LNCAP (cell line): ENCODE data around the gene FAM240B.

ENCODE experiments used
- TF ChIP-seq, protein P1 (sequence below): fragments of 450-650 bp; IDR thresholded peaks from 2 replicates; pipeline ENCODE4 v1.5.1; 2017; ENCODE audit warnings: mild to moderate bottlenecking

Gene FAM240B

DNA sequence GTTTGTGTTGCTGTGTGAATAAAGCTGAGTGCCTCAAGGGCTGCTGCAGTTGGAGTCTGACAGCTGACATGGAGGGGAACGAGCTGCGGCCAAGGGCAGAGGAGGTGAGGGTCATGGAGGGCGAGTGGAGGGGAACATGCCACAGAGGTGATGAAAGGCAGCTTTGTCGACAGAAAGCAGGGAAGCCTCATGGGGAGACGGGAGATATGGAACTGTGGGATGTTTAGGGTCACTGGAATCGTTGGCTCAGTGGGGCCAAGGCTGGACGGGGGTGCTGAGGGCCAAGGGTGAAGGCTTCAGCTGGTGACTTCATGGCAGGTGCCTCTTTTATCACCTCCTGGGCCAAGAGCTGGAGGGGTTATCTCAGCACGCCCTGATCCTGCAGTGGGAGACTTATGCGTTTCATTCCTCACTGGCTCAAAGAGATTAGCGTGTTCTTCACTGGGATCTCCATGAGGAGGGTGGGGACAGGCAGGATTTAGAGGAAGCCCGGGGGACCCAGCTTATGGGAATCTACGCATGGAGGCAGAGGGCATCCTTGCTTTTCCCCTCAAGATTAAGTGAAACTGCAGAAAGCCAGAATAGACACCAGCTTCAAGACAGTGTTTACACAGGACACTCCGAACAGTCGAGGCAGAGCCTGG, 42.2 kb downstream of the FAM240B start:
- TF ChIP-seq, protein P1, sequence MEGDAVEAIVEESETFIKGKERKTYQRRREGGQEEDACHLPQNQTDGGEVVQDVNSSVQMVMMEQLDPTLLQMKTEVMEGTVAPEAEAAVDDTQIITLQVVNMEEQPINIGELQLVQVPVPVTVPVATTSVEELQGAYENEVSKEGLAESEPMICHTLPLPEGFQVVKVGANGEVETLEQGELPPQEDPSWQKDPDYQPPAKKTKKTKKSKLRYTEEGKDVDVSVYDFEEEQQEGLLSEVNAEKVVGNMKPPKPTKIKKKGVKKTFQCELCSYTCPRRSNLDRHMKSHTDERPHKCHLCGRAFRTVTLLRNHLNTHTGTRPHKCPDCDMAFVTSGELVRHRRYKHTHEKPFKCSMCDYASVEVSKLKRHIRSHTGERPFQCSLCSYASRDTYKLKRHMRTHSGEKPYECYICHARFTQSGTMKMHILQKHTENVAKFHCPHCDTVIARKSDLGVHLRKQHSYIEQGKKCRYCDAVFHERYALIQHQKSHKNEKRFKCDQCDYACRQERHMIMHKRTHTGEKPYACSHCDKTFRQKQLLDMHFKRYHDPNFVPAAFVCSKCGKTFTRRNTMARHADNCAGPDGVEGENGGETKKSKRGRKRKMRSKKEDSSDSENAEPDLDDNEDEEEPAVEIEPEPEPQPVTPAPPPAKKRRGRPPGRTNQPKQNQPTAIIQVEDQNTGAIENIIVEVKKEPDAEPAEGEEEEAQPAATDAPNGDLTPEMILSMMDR, result no peak

DNA sequence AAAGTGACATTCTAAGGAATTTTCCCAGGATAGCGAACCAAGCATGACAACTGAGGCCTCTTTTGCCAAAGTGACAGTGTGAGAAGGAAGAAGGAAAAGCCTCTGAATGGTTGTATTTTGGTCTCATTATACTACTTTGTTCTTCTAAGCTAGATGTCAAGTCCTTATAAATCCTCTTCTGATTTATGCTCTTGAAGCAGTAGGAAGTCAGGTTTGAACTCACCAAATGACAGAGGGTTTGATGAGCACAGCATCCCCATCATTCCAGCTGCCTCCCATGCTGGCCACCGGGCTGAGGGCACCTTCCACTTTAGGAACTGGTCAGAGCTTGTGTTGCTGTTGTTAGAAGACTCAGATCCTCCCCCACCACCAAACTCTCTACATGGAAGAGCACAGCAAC, 44.1 kb downstream of the FAM240B start:
- TF ChIP-seq, protein P1, result no peak

DNA sequence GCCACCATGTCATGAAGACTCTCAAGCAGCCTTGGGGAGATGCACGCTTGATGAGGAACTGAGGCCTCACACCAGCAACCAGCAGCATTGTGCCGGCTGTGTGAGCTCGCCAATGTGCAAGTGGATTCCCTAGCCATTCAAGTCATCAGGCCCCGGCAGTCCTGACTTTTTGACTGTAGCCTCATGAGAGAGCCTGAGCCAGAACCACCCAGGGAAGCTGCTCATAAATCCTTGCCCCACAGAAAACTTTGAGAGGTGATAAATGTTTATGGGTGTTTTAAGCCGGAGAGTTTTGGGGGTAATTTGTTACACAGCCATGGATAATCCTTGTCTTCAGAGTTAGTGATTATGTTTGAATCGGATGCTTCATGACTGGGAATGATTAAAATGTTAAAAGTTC, 44.7 kb downstream of the FAM240B start:
- TF ChIP-seq, protein P1, result no peak

DNA sequence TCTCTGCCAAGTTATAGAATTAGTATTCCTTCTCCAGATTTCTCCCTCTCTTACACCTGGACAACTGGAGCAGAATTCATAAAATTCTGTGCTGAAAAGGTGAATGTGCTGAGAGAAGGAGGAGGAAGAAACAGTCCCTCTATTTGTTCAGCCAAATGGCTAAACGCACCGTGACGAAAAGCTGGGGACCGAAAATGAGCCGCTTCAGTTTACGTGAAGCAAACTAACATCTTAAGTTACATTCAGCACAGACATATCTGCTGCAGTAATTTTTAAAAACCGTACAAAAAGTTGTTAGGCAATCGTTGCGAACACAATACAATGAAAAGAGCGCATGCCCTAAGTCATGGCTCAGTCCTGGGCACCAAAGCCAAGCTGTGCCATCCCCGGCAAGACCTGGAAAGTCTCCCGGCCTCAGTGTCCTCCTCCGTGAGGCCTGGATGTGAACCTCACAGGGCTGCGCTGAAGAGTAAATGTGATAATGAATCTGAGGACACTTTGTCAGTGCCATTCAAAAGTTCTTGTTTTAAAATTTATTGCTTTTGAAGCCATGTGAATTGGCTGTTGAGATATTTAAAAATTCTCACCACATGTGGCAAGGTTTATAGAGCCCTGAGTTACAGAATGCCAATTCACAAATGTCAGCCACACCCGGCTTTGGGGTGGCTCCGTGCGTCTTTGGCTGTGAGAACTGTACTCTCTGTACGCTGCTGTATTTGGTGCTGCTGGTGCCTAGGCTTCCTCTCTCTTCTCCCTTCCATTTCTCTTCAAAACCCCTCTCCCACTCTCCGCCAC, 46.3 kb downstream of the FAM240B start:
- TF ChIP-seq, protein P1, result no peak

DNA sequence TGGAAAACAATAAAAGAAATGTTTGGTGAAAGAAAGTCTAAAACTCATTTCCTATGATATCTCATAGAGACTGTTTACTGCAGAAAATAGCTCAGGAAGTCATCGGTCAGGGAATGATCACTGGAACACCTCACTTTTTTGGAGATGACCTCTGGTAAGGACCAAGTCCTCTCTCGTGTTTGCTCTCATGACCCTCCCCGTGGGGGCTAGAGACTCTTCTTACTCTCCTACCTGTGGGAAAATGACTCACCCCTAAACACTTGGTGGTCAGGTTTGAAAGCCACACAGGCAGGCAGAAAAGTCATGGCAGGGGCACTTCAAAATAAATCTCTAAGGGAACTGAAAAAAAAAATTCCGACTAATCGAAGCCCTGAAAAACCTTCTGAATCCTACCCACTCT, 48.2 kb downstream of the FAM240B start:
- TF ChIP-seq, protein P1, result no peak

DNA sequence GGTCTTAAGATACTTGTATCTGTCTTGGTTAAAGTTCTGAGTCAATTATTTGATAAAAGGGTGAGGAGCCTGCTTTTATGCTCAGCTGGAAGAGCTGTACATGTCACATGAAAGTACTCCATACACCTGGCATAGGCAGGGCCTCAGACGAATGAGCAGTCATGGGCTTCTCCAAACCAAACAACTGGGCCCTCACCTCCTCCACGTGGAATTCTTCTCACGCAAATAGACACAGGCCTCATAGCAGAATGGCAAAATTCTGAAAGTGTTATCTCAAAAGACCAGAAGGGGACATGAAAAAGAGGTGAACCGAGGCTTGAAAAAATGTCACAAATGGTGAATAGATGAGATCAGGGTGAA, 48.6 kb downstream of the FAM240B start:
- TF ChIP-seq, protein P1, result no peak

DNA sequence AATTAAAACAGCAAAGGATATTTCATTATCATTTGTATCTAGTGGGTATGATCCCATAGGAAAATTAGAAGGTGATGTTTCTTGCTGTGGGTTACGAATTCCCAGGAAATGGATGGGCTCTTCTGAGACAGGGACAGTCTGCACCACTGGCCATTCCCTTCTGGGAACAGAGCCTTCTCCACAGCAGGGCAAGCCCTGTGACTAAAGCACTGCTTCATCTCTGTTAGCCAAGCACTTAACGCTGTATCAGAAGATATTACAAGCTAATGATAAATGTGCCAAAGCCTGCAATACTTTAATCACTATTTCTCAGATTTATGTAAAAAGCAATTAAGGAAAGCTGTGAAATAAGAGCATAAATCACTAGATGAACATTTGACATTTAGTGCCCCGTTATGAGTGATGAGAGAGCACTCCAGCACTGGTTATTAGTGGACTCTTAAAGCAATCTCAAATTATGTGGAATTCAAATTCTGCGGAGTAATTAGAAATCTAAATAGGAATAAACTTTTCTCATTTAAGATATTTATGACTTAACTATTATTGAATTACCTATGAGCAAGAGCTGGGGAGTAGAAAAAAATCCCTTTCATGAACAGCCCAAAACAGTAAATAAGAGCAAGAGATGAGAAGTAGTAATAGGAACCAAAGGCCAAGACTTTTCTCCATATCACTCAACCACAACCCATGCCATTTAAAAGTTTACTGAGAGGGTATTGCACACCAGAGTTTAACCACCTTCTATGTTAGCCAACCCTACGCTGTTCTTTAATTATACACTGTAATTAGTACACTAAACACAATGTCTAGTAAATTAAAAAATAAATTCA, 49.2 kb downstream of the FAM240B start:
- TF ChIP-seq, protein P1, result no peak
